Upper lobe of right lung (tissue), 1 donor: ENCODE results near the gene BHLHA9. TPM values are rescaled to one million over a fixed set of nuclear protein-coding genes. Genes with fewer than 3 reads are reported as not detected.
A peak's percentile ranks its signal among the peaks of the same experiment; 100 is the strongest.
"Not testable (repeated sequence)": the region's sequence is repeated elsewhere in the genome, so short reads cannot be mapped to it uniquely, and the experiment has no call there.

Experiments used
- ATAC-seq: fragments of 200-7000 bp; cut with Tn5 transposase; one replicate; pipeline ENCODE4 v1.9.1; 2020; ENCODE audit warnings: mild to moderate bottlenecking, moderate library complexity
- DNase-seq: peaks from one replicate; pipeline ENCODE4 v3.0.0-alpha.2; 2020
- H3K27ac ChIP-seq: fragments of 200-600 bp; one replicate; pipeline ENCODE4 v1.8.0; 2022
- H3K27me3 ChIP-seq: fragments of 200-600 bp; one replicate; pipeline ENCODE4 v1.8.0; 2022; ENCODE audit warnings: mild to moderate bottlenecking
- H3K36me3 ChIP-seq: fragments of 200-600 bp; one replicate; pipeline ENCODE4 v1.8.0; 2022
- H3K4me1 ChIP-seq: fragments of 200-600 bp; one replicate; pipeline ENCODE4 v1.8.0; 2022
- H3K4me3 ChIP-seq: fragments of 200-600 bp; one replicate; pipeline ENCODE4 v1.8.0; 2022; ENCODE audit warnings: mild to moderate bottlenecking
- H3K9me3 ChIP-seq: fragments of 200-600 bp; one replicate; pipeline ENCODE4 v1.8.0; 2022
- intact Hi-C: fragments of 100-400 bp; cut with DNase I; formaldehyde crosslinking; loops from one replicate; pipeline ENCODE4 v1.11.0; 2022
- total RNA-seq: library from RNA; stranded (reverse); fragmentation: NEBNext Ultra II Directional; extraction: Animal tissue kit (Norgen Biotek cat#: 25700); gene quantifications from one replicate; pipeline ENCODE4 v1.2.1, GENCODE V29; 2021
- TF ChIP-seq, protein P1 (sequence below): fragments of 200-600 bp; IDR thresholded peaks from one replicate; pipeline ENCODE4 v1.8.0; 2022; ENCODE audit warnings: antibody characterized with exemption
- donor health status: DM: no; HTN: yes; CAD: no; lungs with severe emphysema.

The BHLHA9 gene
- total RNA-seq, 1 donor from 2014 or later: not detected

DNA sequence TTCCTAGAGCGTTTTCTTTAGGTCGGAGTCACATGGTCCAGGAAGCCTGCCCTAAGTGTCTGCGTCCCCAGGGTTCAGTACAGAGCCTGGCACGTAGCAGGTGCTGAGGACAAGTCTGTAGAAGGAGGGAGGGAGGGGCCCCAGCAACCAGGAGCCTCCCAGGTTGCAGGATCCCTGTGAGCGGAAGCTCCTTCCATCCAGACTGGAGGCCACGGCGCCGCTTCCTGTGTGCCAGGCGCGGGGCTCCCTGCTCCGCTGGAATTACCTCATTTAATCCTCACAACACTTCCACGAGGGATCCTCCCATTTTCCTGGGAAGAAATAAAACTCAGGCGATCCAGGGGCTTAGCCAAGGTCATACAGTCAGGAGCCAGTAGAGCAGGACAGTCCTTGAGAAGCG lies 31.3 kb downstream of the BHLHA9 start:
- H3K9me3 ChIP-seq: no peaks in the 10 kb centered on the region
- no peaks in the 10 kb centered on the region for H3K4me1 ChIP-seq
- H3K27ac ChIP-seq: no peak overlapping the region
- H3K27me3 ChIP-seq: peaks cover 14% of the 10 kb centered on the region
- DNase-seq: no peak
- intact Hi-C loops: no loop called here
- ATAC-seq: no peak
- no peak overlapping the region for H3K4me3 ChIP-seq
- TF ChIP-seq, protein P1, sequence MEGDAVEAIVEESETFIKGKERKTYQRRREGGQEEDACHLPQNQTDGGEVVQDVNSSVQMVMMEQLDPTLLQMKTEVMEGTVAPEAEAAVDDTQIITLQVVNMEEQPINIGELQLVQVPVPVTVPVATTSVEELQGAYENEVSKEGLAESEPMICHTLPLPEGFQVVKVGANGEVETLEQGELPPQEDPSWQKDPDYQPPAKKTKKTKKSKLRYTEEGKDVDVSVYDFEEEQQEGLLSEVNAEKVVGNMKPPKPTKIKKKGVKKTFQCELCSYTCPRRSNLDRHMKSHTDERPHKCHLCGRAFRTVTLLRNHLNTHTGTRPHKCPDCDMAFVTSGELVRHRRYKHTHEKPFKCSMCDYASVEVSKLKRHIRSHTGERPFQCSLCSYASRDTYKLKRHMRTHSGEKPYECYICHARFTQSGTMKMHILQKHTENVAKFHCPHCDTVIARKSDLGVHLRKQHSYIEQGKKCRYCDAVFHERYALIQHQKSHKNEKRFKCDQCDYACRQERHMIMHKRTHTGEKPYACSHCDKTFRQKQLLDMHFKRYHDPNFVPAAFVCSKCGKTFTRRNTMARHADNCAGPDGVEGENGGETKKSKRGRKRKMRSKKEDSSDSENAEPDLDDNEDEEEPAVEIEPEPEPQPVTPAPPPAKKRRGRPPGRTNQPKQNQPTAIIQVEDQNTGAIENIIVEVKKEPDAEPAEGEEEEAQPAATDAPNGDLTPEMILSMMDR: no peak
- no peaks in the 10 kb centered on the region for H3K36me3 ChIP-seq

DNA sequence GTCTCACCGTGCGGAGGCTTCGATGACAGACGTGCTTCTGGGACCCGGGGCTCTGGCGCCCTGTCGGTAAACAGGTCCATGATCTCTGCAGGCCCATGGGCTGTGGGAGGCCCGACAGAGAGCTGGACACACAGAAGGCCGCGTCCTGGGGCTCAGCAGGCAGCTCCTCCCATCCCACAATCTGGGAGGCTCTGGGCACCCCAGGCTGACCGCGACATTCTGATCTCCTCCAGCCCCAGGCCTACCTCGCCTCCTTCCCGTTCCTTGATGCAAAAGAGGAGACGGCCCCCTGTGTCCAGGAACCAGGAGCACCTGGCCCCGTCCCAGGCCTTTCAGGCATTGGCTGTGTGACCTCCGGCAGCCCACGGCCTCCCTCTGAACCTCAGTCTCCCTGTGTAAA lies 32.5 kb downstream of the BHLHA9 start:
- DNase-seq (no peak), ATAC-seq (no peak)
- H3K4me3 ChIP-seq: no peak overlapping the region
- no peaks in the 10 kb centered on the region for H3K36me3 ChIP-seq
- TF ChIP-seq, protein P1: no peak
- no peaks in the 10 kb centered on the region for H3K9me3 ChIP-seq
- peaks cover 18% of the 10 kb centered on the region for H3K27me3 ChIP-seq
- no peak overlapping the region for H3K27ac ChIP-seq
- no peaks in the 10 kb centered on the region for H3K4me1 ChIP-seq
- intact Hi-C loops: no loop called here

DNA sequence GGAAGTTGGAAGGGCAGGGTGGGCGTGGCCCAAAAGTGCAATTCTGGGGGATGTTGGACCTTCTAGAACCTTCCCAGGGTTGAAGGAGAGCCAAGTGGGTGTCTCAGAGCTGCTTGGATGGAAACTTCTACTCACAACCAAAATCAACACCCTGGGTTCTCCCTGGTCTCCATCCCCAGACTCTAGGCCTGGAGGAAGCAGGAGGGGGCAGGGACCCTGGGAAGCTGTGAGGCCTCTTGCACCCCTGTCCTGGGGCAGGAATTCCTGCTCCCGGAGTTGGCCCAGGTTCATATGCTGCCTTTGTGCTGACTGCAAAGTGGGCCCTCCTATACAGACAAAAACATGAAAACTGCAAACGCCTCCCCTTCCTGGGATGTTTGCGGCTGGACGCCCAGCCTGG lies 34.3 kb downstream of the BHLHA9 start:
- Histone ChIP-seq H3K27ac (no peak overlapping the region), H3K4me3 (no peak overlapping the region), H3K27me3 (peaks cover 8% of the 10 kb centered on the region), H3K9me3 (no peaks in the 10 kb centered on the region), H3K36me3 (no peaks in the 10 kb centered on the region), H3K4me1 (no peaks in the 10 kb centered on the region)
- TF ChIP-seq, protein P1: no peak
- intact Hi-C loops: no loop called here
- ATAC-seq (no peak), DNase-seq (no peak)

DNA sequence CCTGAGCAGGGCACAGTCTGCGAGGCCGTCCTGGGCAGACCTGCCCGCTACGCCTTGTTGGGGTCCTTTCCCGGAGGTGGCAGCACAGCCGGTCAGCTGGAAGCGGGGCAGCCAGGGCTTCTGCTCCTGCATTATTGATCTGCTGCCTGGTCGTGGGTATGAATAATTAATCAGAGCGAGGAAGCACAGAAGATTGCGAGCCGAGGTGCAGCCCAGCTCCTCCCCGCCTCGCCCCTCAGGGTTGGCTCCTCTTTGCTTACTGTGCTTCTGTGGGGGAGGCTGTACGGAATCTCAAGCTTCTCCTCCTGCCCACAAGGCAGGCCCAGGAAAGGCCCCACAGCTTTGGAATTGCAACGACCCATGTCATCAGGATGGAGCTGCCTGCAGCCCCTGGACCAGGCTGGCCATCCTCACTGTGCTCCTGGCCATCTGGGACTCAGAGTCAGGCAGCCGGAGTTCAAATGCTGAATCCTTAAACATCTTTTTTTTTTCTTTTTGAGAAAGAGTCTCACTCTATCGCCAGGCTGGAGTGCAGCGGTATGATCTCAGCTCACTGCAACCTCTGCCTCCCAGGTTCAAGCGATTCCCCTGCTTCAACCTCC lies 34.8 kb downstream of the BHLHA9 start:
- Histone ChIP-seq H3K4me1 (no peaks in the 10 kb centered on the region), H3K4me3 (no peak overlapping the region), H3K27me3 (peaks cover 4% of the 10 kb centered on the region), H3K9me3 (no peaks in the 10 kb centered on the region), H3K36me3 (no peaks in the 10 kb centered on the region), H3K27ac (no peak overlapping the region)
- TF ChIP-seq, protein P1: no peak
- intact Hi-C loops: no loop called here
- ATAC-seq (no peak), DNase-seq (no peak)

DNA sequence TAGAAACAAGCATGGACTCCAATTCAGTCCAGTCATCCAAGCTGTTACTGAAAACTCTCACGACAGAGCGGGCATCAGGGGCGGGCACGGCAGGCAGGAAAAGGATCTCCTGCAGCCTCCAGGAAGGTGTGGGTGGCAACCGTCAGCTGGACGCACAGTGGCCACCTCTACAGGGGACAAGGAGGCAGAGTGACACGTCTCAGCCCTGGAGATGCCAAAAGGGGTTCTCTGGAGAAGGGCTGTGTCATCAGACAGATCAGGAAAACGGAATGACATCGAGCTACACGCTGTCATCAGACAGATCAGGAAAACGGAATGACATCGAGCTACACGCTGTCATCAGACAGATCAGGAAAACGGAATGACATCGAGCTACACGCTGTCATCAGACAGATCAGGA lies 37.6 kb downstream of the BHLHA9 start:
- DNase-seq, H3K27ac ChIP-seq, intact Hi-C loops, ATAC-seq, H3K4me1 ChIP-seq, H3K9me3 ChIP-seq, H3K36me3 ChIP-seq, H3K4me3 ChIP-seq, H3K27me3 ChIP-seq: not testable (repeated sequence)

DNA sequence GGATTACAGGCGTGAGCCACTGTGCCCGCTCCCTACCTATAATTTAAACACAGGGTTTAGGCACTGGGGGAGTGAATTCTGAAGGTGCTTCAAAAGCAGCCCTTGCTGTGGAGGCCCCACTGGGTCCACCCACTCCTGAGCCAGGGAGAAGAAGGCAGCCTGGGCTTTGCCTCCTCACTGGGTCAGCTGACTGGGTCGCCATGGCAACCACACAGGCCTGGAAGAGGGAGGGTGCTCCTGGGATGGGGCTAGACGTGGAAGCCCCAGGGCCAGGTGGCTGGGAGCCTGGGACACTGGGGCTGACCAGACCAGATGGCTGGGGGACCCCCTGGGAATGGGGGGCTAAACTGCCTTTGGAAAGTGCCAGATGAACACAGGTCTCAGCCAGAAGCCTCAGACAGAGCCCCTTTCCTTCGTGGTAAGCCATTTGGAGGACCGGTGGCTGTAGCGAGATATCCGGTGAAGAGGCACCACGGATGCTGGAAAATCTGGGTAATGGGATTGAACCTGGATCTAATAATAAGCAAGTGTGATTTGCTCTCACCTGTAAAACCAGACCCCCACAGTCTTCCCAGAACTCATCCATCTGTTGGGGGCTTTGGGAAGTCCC lies 42.1 kb downstream of the BHLHA9 start:
- no peak for DNase-seq
- H3K27ac ChIP-seq: no peak overlapping the region
- no peaks in the 10 kb centered on the region for H3K4me1 ChIP-seq
- peak; percentile 57 for ATAC-seq
- TF ChIP-seq, protein P1: no peak
- intact Hi-C loops: no loop called here
- peaks cover 6% of the 10 kb centered on the region for H3K27me3 ChIP-seq
- H3K36me3 ChIP-seq: no peaks in the 10 kb centered on the region
- H3K9me3 ChIP-seq: no peaks in the 10 kb centered on the region
- no peak overlapping the region for H3K4me3 ChIP-seq
